OCI-LY1 (cell line): ENCODE measurements around the gene COG6.

Experiments
- H2AFZ ChIP-seq: fragments of 200-600 bp; sonication (generic), shearing (Covaris generic); 2 replicates; pipeline ENCODE4 v1.6.0; 2014; ENCODE audit warnings: antibody characterized with exemption, mild to moderate bottlenecking, low read length
- H3F3A ChIP-seq: fragments of 200-600 bp; sonication (generic), shearing (Covaris generic); 2 replicates; pipeline ENCODE4 v1.6.0; 2014; ENCODE audit warnings: mild to moderate bottlenecking, antibody characterized with exemption, low read length, moderate library complexity; ENCODE audit not compliant: insufficient read depth
- H3K27ac ChIP-seq: fragments of 200-600 bp; sonication (generic); 2 replicates; pipeline ENCODE4 v1.5.1; 2014; ENCODE audit warnings: low read length, mixed run types, mild to moderate bottlenecking, low read depth; ENCODE audit not compliant: poor library complexity, severe bottlenecking
- H3K27me3 ChIP-seq: fragments of 200-600 bp; sonication (generic); 2 replicates; pipeline ENCODE4 v1.6.0; 2014; ENCODE audit warnings: antibody characterized with exemption, mild to moderate bottlenecking, low read length, moderate library complexity; ENCODE audit not compliant: insufficient read depth
- H3K36me3 ChIP-seq: fragments of 200-600 bp; sonication (generic); 2 replicates; pipeline ENCODE4 v1.6.1; 2014; ENCODE audit warnings: mild to moderate bottlenecking, antibody characterized with exemption, low read length, moderate library complexity, mixed read lengths; ENCODE audit not compliant: insufficient read depth
- H3K4me1 ChIP-seq: fragments of 200-600 bp; sonication (generic); 2 replicates; pipeline ENCODE4 v1.5.1; 2014; ENCODE audit warnings: mild to moderate bottlenecking, low read length, moderate library complexity; ENCODE audit not compliant: insufficient read depth, severe bottlenecking
- H3K4me2 ChIP-seq: fragments of 200-600 bp; sonication (generic), shearing (Covaris generic); 2 replicates; pipeline ENCODE4 v1.6.1; 2014; ENCODE audit warnings: low read length
- H3K4me3 ChIP-seq: fragments of 200-600 bp; sonication (generic); 2 replicates; pipeline ENCODE4 v1.5.1; 2014; ENCODE audit warnings: low read length, low read depth, mild to moderate bottlenecking, mixed read lengths; ENCODE audit not compliant: poor library complexity, severe bottlenecking
- H3K79me2 ChIP-seq: fragments of 200-600 bp; shearing (Covaris generic); 2 replicates; pipeline ENCODE4 v1.6.1; 2016; ENCODE audit warnings: mixed run types, low read length, mixed read lengths; ENCODE audit not compliant: insufficient read depth
- H3K9ac ChIP-seq: fragments of 200-600 bp; sonication (generic), shearing (Covaris generic); 2 replicates; pipeline ENCODE4 v1.6.1; 2014; ENCODE audit warnings: mild to moderate bottlenecking, low read length, mixed read lengths
- H3K9me2 ChIP-seq: fragments of 200-600 bp; sonication (generic), shearing (Covaris generic); 2 replicates; pipeline ENCODE4 v1.6.1; 2014; ENCODE audit warnings: low read depth, mild to moderate bottlenecking, low read length, mixed read lengths
- H3K9me3 ChIP-seq: fragments of 200-600 bp; shearing (Covaris generic); 2 replicates; pipeline ENCODE4 v1.6.1; 2014; ENCODE audit warnings: low read length, mixed read lengths
- H4K20me1 ChIP-seq: fragments of 200-600 bp; sonication (generic), shearing (Covaris generic); 2 replicates; pipeline ENCODE4 v1.6.0; 2016; ENCODE audit warnings: mild to moderate bottlenecking, low read length; ENCODE audit not compliant: insufficient read depth
- EZH2 ChIP-seq: fragments of 200-600 bp; sonication (generic), shearing (Covaris generic); IDR thresholded peaks from 2 replicates; pipeline ENCODE4 v1.8.0; 2017; ENCODE audit warnings: borderline replicate concordance, mixed run types, mild to moderate bottlenecking, antibody characterized with exemption, low read length, moderate library complexity, mixed read lengths
- TF ChIP-seq, protein P1 (sequence below): fragments of 200-600 bp; sonication (generic), shearing (Covaris generic); IDR thresholded peaks from 2 replicates; pipeline ENCODE4 v1.5.1; 2017; ENCODE audit warnings: mild to moderate bottlenecking, antibody characterized with exemption, low read length, moderate library complexity, mixed read lengths

COG6 gene

DNA sequence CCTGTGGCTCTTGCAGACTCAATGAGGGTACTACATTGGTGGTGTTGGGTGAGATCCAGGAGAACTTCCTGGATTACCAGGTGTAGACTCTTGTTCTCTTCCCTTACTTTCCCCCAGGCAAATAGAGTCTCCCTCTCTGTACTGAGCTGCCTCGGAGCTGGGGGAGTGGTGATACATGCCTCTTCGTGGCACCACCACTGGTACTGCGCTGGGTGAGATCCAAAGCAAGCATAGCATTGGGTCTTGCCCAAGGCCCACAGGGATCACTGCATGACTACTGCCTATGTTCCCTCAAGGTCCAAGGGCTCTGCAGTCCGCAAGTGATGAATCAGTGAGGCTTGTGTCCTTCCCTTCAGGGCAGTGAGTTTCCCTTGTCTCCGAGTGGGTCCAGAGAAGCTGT is 81.6 kb downstream of the COG6 start:
- Histone ChIP-seq H3K79me2 (no peaks in the 10 kb centered on the region), H3K4me3 (no peak overlapping the region), H4K20me1 (no peaks in the 10 kb centered on the region), H3K27ac (no peak overlapping the region), H3K9ac (no peak overlapping the region), H3K4me2 (no peak overlapping the region), H3F3A (peaks cover 5% of the 10 kb centered on the region; the same call in 1 of the 2 replicates), H3K36me3 (peaks cover 5% of the 10 kb centered on the region; the same call in 1 of the 2 replicates), H3K4me1 (peaks cover 6% of the 10 kb centered on the region), H3K9me2 (no peaks in the 10 kb centered on the region), H3K9me3 (no peaks in the 10 kb centered on the region), H2AFZ (no peak overlapping the region), H3K27me3 (no peaks in the 10 kb centered on the region)
- TF ChIP-seq, protein P1, sequence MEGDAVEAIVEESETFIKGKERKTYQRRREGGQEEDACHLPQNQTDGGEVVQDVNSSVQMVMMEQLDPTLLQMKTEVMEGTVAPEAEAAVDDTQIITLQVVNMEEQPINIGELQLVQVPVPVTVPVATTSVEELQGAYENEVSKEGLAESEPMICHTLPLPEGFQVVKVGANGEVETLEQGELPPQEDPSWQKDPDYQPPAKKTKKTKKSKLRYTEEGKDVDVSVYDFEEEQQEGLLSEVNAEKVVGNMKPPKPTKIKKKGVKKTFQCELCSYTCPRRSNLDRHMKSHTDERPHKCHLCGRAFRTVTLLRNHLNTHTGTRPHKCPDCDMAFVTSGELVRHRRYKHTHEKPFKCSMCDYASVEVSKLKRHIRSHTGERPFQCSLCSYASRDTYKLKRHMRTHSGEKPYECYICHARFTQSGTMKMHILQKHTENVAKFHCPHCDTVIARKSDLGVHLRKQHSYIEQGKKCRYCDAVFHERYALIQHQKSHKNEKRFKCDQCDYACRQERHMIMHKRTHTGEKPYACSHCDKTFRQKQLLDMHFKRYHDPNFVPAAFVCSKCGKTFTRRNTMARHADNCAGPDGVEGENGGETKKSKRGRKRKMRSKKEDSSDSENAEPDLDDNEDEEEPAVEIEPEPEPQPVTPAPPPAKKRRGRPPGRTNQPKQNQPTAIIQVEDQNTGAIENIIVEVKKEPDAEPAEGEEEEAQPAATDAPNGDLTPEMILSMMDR, result no peak
- TF ChIP-seq EZH2, result no peak

- H3F3A ChIP-seq, result no peaks in the 10 kb centered on the region
- TF ChIP-seq, protein P1, result no peak
- no peak for TF ChIP-seq EZH2
- H3K4me1 ChIP-seq, result no peaks in the 10 kb centered on the region
- no peak overlapping the region for H3K27ac ChIP-seq
- no peaks in the 10 kb centered on the region for H3K79me2 ChIP-seq
- no peak overlapping the region for H2AFZ ChIP-seq
- H3K4me2 ChIP-seq, result no peak overlapping the region
- H3K36me3 ChIP-seq, result peaks cover 5% of the 10 kb centered on the region; the same call in 1 of the 2 replicates
- no peak overlapping the region for H3K4me3 ChIP-seq
- no peak overlapping the region for H3K9ac ChIP-seq
- H3K9me2 ChIP-seq, result no peaks in the 10 kb centered on the region
- H4K20me1 ChIP-seq, result no peaks in the 10 kb centered on the region
- H3K9me3 ChIP-seq, result no peaks in the 10 kb centered on the region
- H3K27me3 ChIP-seq, result no peaks in the 10 kb centered on the region
Observed at GRCh38 chr13:39740761-39741160, 85.3 kb downstream of the COG6 start.

GRCh38 chr13:39748961-39749360 is 93.5 kb downstream of the COG6 start:
- no peaks in the 10 kb centered on the region for H3K4me1 ChIP-seq
- no peak overlapping the region for H2AFZ ChIP-seq

More at GRCh38 chr13:39748961-39749360, 93.5 kb downstream of the COG6 start:
- no peaks in the 10 kb centered on the region for H3K9me2 ChIP-seq
- H3K27me3 ChIP-seq, result no peaks in the 10 kb centered on the region
- no peak overlapping the region for H3K27ac ChIP-seq
- H3K4me3 ChIP-seq, result no peak overlapping the region
- no peaks in the 10 kb centered on the region for H4K20me1 ChIP-seq
- no peak for TF ChIP-seq EZH2
- TF ChIP-seq, protein P1, result no peak
- no peak overlapping the region for H3K9ac ChIP-seq
- no peak overlapping the region for H3K4me2 ChIP-seq
- no peaks in the 10 kb centered on the region for H3K9me3 ChIP-seq
- H3K36me3 ChIP-seq, result no peaks in the 10 kb centered on the region
- H3F3A ChIP-seq, result no peaks in the 10 kb centered on the region
- H3K79me2 ChIP-seq, result no peaks in the 10 kb centered on the region
